Naive thymus-derived CD8-positive, alpha-beta T cell (primary cell): ENCODE data around the gene FURIN. TPM values are rescaled to one million over a fixed set of nuclear protein-coding genes. Genes with fewer than 3 reads are reported as not detected.

Experiments
- ATAC-seq, 2 donors: fragments of 150-1000 bp; cut with Tn5 transposase in 1 of 2; sonication (Bioruptor Pico), chemical (Tn5 transposase) in 1 of 2; 1 replicate in 1 of 2; 2 replicates in 1 of 2; pipeline ENCODE4 v1.10.0; 2021; ENCODE audit warnings: mild to moderate bottlenecking in 2 of 2, moderate library complexity in 2 of 2
- POLR2A ChIA-PET: fragments of 350-600 bp; sonication (Branson Sonifier 250); formaldehyde crosslinking; loops from one replicate; lab custom pipeline; 2021; ENCODE audit warnings: antibody characterized with exemption; lab: Charles Lee
- DNase-seq, 10 donors: peaks; one replicate each; pipeline versions ENCODE4 v3.0.0 to v3.0.0-alpha.2; 2020 to 2022
- H3K27ac Mint-ChIP-seq, 10 donors: one replicate each; pipeline ENCODE4 v1.8.0; 2020 to 2022; ENCODE audit warnings: mild to moderate bottlenecking in 10 of 10, mixed read lengths in 10 of 10, moderate library complexity in 4 of 10, inconsistent platforms in 1 of 10
- H3K27me3 Mint-ChIP-seq, 5 donors: one replicate each; pipeline ENCODE4 v1.8.0; 2021 to 2022; ENCODE audit warnings: mixed read lengths in 5 of 5
- H3K36me3 Mint-ChIP-seq, 3 donors: one replicate each; pipeline ENCODE4 v1.8.0; 2020 to 2022; ENCODE audit warnings: mixed read lengths in 3 of 3, mild to moderate bottlenecking in 2 of 3, inconsistent platforms in 1 of 3
- H3K4me1 Mint-ChIP-seq, 4 donors: one replicate each; pipeline ENCODE4 v1.8.0; 2021 to 2022; ENCODE audit warnings: mixed read lengths in 4 of 4
- H3K4me3 Mint-ChIP-seq, 10 donors: one replicate each; pipeline ENCODE4 v1.8.0; 2020 to 2022; ENCODE audit warnings: mild to moderate bottlenecking in 10 of 10, mixed read lengths in 10 of 10, moderate library complexity in 6 of 10, inconsistent platforms in 1 of 10
- H3K9me3 Mint-ChIP-seq, 9 donors: one replicate each; pipeline ENCODE4 v1.8.0; 2020 to 2022; ENCODE audit warnings: mixed read lengths in 9 of 9, mild to moderate bottlenecking in 3 of 9, inconsistent platforms in 1 of 9, moderate library complexity in 1 of 9
- polyA plus RNA-seq, 3 donors: library from polyadenylated mRNA; unstranded; fragments of 300-500 nt; fragmentation: Illumina TruSeq; gene quantifications; one replicate each; pipeline ENCODE4 v1.2.3, GENCODE V29; 2021
- total RNA-seq, 8 experiments: library from RNA in 2 of 8; stranded (reverse) in 2 of 8; gene quantifications; one replicate each; pipeline ENCODE4 v1.2.3 and lab custom pipeline; 2021 to 2026

FURIN gene
- total and polyA plus RNA-seq, 5 experiments from 2014 or later, result 2.7 to 45.1 (median 10.5) TPM

GRCh38 chr15:90829942-90830440 is 38.4 kb upstream of the FURIN start:
- peak; percentile 53 to 84 for ATAC-seq
- Mint-ChIP-seq H3K4me3 (peak overlapping the region in 9 of 10 donors; percentile 51 to 87 (median 72)), H3K9me3 (no peaks in the 10 kb centered on the region), H3K36me3 (no peaks in the 10 kb centered on the region), H3K27ac (peak overlapping the region; percentile 13 to 97 (median 84)), H3K27me3 (no peaks in the 10 kb centered on the region), H3K4me1 (peaks cover 12 to 23% (median 21%) of the 10 kb centered on the region in 4 donors)
- POLR2A ChIA-PET, result interaction anchor here (0.6 to 1.4 kb wide), 2 partner anchors 9 to 11 kb away, joined by 3 read pairs; no protein-coding TSS in a partner anchor
- DNase-seq, result peak in 5 of 10 donors; percentile 33 to 59 (median 39)

- DNase-seq, result no peak
- peaks cover 21 to 60% (median 43%) of the 10 kb centered on the region in 4 donors for H3K4me1 Mint-ChIP-seq
- no peaks in the 10 kb centered on the region for H3K36me3 Mint-ChIP-seq
- H3K27me3 Mint-ChIP-seq, result no peaks in the 10 kb centered on the region
- H3K9me3 Mint-ChIP-seq, result no peaks in the 10 kb centered on the region
- no peak overlapping the region for H3K4me3 Mint-ChIP-seq
- POLR2A ChIA-PET, result no interaction called here
- peak overlapping the region in 4 of 10 donors; percentile 22 to 79 (median 62) for H3K27ac Mint-ChIP-seq
- no peak for ATAC-seq
These were observed 33.8 kb upstream of the FURIN start for GRCh38 chr15:90834626-90835025.

GRCh38 chr15:90836296-90836871 is 32.0 kb upstream of the FURIN start:
- Mint-ChIP-seq H3K9me3 (no peaks in the 10 kb centered on the region), H3K27ac (peak overlapping the region in 7 of 10 donors; percentile 80 to 96 (median 95)), H3K4me1 (peaks cover 15 to 54% (median 36%) of the 10 kb centered on the region in 4 donors), H3K36me3 (no peaks in the 10 kb centered on the region), H3K4me3 (no peak overlapping the region), H3K27me3 (no peaks in the 10 kb centered on the region)
- DNase-seq (no peak), ATAC-seq (no peak)
- POLR2A ChIA-PET, result no interaction called here

GRCh38 chr15:90837094-90837493 is 31.3 kb upstream of the FURIN start:
- ATAC-seq, result no peak
- POLR2A ChIA-PET, result interaction anchor here (0.5 to 1.3 kb wide), 2 partner anchors 22 to 897 kb away, joined by 3 to 4 read pairs; no protein-coding TSS in a partner anchor

GRCh38 chr15:90838139-90838538 is 30.2 kb upstream of the FURIN start:
- Mint-ChIP-seq H3K9me3 (no peaks in the 10 kb centered on the region), H3K4me3 (peak overlapping the region; percentile 51 to 86 (median 73)), H3K27ac (peak overlapping the region; percentile 80 to 98 (median 96)), H3K4me1 (peaks cover 17 to 59% (median 36%) of the 10 kb centered on the region in 4 donors), H3K27me3 (no peaks in the 10 kb centered on the region), H3K36me3 (no peaks in the 10 kb centered on the region)
- POLR2A ChIA-PET, result interaction anchor here (0.7 to 4.0 kb wide), 12 partner anchors 8 to 121 kb away, joined by 3 to 27 read pairs (median 4); partner anchors contain the start of genes BLM, HDDC3 and MAN2A2
- DNase-seq, result peak; percentile 81 to 96 (median 94)
- peak; percentile 93 to 98 for ATAC-seq

More at GRCh38 chr15:90837094-90837493, 31.3 kb upstream of the FURIN start:
- DNase-seq, result no peak
- Mint-ChIP-seq H3K4me1 (peaks cover 17 to 55% (median 36%) of the 10 kb centered on the region in 4 donors), H3K27me3 (no peaks in the 10 kb centered on the region), H3K9me3 (no peaks in the 10 kb centered on the region), H3K4me3 (peak overlapping the region in 8 of 10 donors; percentile 1 to 72 (median 24)), H3K36me3 (no peaks in the 10 kb centered on the region), H3K27ac (peak overlapping the region; percentile 48 to 98 (median 95))

GRCh38 chr15:90838544-90838943 is 29.8 kb upstream of the FURIN start:
- no peaks in the 10 kb centered on the region for H3K9me3 Mint-ChIP-seq
- H3K4me3 Mint-ChIP-seq, result peak overlapping the region; percentile 51 to 86 (median 73)
- no peaks in the 10 kb centered on the region for H3K27me3 Mint-ChIP-seq
- ATAC-seq (no peak), DNase-seq (peak in 2 of 10 donors; percentile 15 to 21)
- no peaks in the 10 kb centered on the region for H3K36me3 Mint-ChIP-seq
- H3K4me1 Mint-ChIP-seq, result peaks cover 17 to 62% (median 36%) of the 10 kb centered on the region in 4 donors
- peak overlapping the region; percentile 80 to 98 (median 96) for H3K27ac Mint-ChIP-seq
- POLR2A ChIA-PET, result interaction anchor here (0.7 to 4.0 kb wide), 12 partner anchors 9 to 122 kb away, joined by 3 to 27 read pairs (median 4); partner anchors contain the start of genes BLM, HDDC3 and MAN2A2

GRCh38 chr15:90839187-90840071 is 29.0 kb upstream of the FURIN start:
- ATAC-seq (no peak), DNase-seq (peak in 1 of 10 donors; percentile 31)
- H3K27ac Mint-ChIP-seq, result peak overlapping the region; percentile 19 to 98 (median 95)
- H3K27me3 Mint-ChIP-seq, result no peaks in the 10 kb centered on the region
- POLR2A ChIA-PET, result interaction anchor here (0.9 to 4.0 kb wide), 5 partner anchors 9 to 32 kb away, joined by 3 to 27 read pairs (median 7); no protein-coding TSS in a partner anchor
- peak overlapping the region; percentile 28 to 79 (median 66) for H3K4me3 Mint-ChIP-seq
- H3K36me3 Mint-ChIP-seq, result no peaks in the 10 kb centered on the region
- peaks cover 17 to 63% (median 36%) of the 10 kb centered on the region in 4 donors for H3K4me1 Mint-ChIP-seq
- H3K9me3 Mint-ChIP-seq, result no peaks in the 10 kb centered on the region

- peaks cover 17 to 65% (median 35%) of the 10 kb centered on the region in 4 donors for H3K4me1 Mint-ChIP-seq
- POLR2A ChIA-PET, result interaction anchor here (0.6 to 4.0 kb wide), 4 partner anchors 11 to 904 kb away, joined by 3 to 27 read pairs (median 8); no protein-coding TSS in a partner anchor
These were observed 28.1 kb upstream of the FURIN start for GRCh38 chr15:90840157-90840855.

GRCh38 chr15:90840954-90841353 is 27.4 kb upstream of the FURIN start:
- H3K27ac Mint-ChIP-seq, result peak overlapping the region in 1 of 10 donors; percentile 82
- H3K4me1 Mint-ChIP-seq, result peaks cover 17 to 64% (median 35%) of the 10 kb centered on the region in 4 donors
- DNase-seq, result no peak
- H3K4me3 Mint-ChIP-seq, result peak overlapping the region in 1 of 10 donors; percentile 22
- no peaks in the 10 kb centered on the region for H3K36me3 Mint-ChIP-seq
- H3K9me3 Mint-ChIP-seq, result no peaks in the 10 kb centered on the region
- ATAC-seq, result no peak
- H3K27me3 Mint-ChIP-seq, result no peaks in the 10 kb centered on the region
- POLR2A ChIA-PET, result interaction anchor here (4.0 kb wide), 1 partner anchor 10 kb away, joined by 27 read pairs; no protein-coding TSS in a partner anchor

More at GRCh38 chr15:90840157-90840855, 28.1 kb upstream of the FURIN start:
- Mint-ChIP-seq H3K27me3 (no peaks in the 10 kb centered on the region), H3K36me3 (no peaks in the 10 kb centered on the region), H3K27ac (peak overlapping the region in 9 of 10 donors; percentile 25 to 98 (median 82)), H3K9me3 (no peaks in the 10 kb centered on the region), H3K4me3 (peak overlapping the region in 9 of 10 donors; percentile 28 to 79 (median 63))
- ATAC-seq (no peak), DNase-seq (no peak)

GRCh38 chr15:90844696-90845095 is 23.7 kb upstream of the FURIN start:
- no peak overlapping the region for H3K4me3 Mint-ChIP-seq
- no peaks in the 10 kb centered on the region for H3K9me3 Mint-ChIP-seq
- no peaks in the 10 kb centered on the region for H3K27me3 Mint-ChIP-seq
- H3K36me3 Mint-ChIP-seq, result no peaks in the 10 kb centered on the region
- no peak for DNase-seq
- H3K27ac Mint-ChIP-seq, result no peak overlapping the region
- ATAC-seq, result no peak
- H3K4me1 Mint-ChIP-seq, result peaks cover 6 to 32% (median 8%) of the 10 kb centered on the region in 4 donors
- POLR2A ChIA-PET, result no interaction called here

GRCh38 chr15:90845201-90845949 is 23.0 kb upstream of the FURIN start:
- Mint-ChIP-seq H3K27ac (peak overlapping the region in 1 of 10 donors; percentile 2), H3K9me3 (no peaks in the 10 kb centered on the region), H3K36me3 (no peaks in the 10 kb centered on the region), H3K27me3 (no peaks in the 10 kb centered on the region), H3K4me1 (peaks cover 0 to 25% (median 4%) of the 10 kb centered on the region in 4 donors), H3K4me3 (no peak overlapping the region)
- DNase-seq, result peak in 1 of 10 donors; percentile 32
- peak in 1 of 2 donors; percentile 56 for ATAC-seq
- POLR2A ChIA-PET, result interaction anchor here (0.9 kb wide), 1 partner anchor 26 kb away, joined by 3 read pairs; no protein-coding TSS in a partner anchor
